GM21825 (cell line): ENCODE data around the gene ZSWIM5.
"Not testable (repeated sequence)": the region's sequence is repeated elsewhere in the genome, so short reads cannot be mapped to it uniquely, and the experiment has no call there.

ENCODE experiments used
- ATAC-seq: cut with Tn5 transposase; IDR thresholded peaks from one replicate; pipeline ENCODE4 v1.9.1; 2021; ENCODE audit warnings: mild to moderate bottlenecking, moderate library complexity; ENCODE audit not compliant: unreplicated experiment

ZSWIM5 gene

GRCh38 chr1:45008516-45008915 lies 197.9 kb downstream of the ZSWIM5 start:
- ATAC-seq = no peak

DNA sequence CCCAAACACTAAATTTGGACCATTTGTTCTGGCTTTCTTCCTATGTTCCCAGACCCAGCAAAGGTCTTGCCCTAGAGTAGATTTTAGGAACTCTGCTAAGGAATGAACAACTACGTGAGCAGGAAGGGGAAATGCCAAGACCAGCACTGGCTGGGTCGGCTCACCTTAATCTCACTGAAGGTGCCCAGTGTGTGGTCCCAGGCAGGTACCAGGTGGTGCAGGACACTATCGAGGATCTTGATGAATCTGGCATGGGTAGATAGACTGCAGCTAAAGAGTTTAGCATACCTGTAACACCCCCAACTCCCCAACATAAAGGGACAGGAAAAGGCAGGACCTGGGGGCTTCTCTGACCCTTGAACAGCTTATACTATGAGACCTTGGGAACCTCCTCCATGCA lies 198.3 kb downstream of the ZSWIM5 start:
- ATAC-seq = no peak

- no peak for ATAC-seq
These were observed 199.1 kb downstream of the ZSWIM5 start for GRCh38 chr1:45007311-45007710.

DNA sequence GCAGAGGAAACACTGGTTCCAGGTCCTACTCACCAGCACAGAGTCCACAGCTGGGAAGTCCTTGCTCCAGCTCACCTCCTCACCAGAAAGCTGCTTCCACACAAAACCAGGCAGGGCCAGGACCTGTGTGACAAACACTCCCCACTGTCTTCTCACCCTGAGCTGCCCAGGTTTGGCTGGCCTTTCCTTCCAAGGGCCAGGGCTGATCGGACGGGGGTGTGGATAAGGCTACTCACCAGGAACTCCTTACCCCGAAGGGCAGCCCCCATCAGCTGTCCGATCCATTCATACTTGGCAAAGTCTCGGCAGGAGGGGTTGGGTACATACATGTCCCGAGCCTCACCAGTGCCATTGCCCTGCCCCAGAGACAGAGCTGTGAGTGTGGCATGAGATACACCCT lies 200.6 kb downstream of the ZSWIM5 start:
- no peak for ATAC-seq

- ATAC-seq = no peak
These were observed 202.0 kb downstream of the ZSWIM5 start for GRCh38 chr1:45004281-45004920.

DNA sequence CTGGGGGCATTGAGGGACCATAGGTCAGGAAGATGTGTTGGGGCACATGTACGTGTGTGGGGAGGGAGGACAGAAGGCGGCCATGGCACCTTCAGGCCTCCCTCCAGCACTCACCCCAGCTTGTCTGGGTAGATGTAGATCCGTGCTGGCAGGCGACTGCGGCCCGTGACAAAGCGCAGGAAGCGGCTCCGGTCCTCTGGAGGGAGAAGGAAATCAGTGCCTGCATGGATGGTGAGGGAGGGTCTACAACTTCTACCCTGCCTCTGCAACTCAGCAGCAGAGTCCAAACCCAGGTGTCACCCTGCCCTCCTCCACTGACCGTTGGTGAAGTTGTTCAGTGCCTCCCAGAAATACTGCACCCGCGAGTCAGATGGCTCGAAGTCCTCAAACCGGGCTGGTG lies 202.7 kb downstream of the ZSWIM5 start:
- no peak for ATAC-seq

DNA sequence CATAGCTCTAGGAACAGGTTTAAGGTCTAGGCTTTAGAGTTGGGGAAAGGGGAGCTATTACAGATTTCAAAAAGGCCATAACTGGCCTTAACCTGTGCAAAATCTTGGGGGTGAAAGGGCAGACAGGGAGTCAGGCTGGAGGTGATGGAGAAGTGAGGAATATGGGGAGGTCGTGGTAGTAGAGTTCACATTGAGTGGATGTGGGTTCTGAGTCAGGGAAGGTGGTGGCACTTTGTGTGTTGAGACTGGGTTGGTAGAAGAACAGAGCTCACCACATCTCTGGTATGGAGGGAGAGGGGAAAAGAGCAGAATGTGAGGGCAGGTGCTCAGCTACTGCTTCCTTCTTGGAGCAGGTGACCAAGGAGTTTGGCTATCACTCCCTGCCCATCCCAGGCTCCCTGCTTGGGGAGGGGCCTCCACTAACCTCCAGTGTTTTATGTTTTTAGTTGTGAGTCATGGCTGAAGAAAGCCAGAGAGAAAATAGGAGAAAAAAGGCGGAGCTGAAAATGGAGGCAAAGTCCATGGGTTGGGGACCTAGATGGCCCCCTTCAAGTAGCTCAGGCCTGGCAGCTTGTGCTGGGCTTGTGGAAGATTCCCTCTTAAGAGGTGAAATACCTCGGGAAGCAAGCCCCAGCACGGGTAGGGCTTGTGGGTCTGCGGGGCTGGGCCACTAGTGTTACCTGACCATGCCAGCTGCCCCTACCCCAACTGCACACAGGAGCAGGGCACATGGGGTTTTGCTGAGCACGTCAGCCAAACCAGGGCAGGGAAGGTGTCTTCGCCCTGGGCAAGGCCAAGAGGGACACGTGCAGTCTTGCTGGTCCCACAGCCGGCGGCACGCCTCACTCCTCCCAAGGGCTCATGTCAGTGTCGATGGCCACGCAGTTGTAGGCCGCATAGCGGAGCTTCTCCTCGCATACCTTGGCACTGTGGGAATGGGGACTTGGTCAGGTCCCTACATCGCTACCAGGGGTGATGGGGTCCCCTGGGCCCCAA lies 203.5 kb downstream of the ZSWIM5 start:
- ATAC-seq = no peak

DNA sequence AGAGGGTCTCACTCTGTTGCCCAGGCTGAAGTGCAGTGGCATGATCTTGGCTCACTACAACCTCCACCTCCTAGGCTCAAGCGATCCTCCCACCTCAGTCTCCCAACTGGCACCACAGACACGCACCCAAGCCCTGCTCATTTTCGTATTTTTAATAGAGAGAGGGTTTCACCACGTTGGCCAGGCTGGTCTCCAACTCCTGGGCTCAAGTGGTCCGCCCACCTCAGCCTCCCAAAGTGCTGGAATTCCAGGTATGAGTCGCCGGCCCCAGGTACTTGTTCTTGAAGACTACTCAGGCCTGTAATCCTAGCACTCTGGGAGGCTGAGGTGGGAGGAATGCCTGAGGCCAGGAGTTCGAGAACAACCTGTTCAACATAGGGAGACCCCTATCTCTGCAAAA lies 204.8 kb downstream of the ZSWIM5 start:
- ATAC-seq = not testable (repeated sequence)

DNA sequence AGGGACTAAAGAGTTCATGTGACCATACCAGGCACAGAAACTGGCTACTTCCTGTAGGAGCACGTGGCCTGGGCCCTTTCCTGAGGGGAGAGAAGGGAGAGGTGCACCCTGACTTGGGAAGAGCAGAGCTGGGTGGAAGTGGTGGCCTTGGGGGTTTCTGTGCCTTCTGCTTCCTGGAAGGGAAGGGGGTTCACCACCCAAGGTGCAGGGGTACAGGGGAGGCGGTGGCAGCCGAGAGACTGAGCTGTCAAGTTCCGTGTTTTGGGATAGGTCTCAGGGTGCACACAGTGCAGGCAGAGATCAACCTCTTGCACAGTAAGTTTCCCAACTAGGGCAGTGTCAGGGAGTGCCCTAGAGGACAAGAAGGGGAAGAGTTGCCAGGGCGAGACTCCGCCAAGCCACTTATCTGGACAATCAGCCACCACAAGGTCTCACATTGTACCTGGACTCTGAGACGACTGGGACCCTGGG lies 205.4 kb downstream of the ZSWIM5 start:
- no peak for ATAC-seq

DNA sequence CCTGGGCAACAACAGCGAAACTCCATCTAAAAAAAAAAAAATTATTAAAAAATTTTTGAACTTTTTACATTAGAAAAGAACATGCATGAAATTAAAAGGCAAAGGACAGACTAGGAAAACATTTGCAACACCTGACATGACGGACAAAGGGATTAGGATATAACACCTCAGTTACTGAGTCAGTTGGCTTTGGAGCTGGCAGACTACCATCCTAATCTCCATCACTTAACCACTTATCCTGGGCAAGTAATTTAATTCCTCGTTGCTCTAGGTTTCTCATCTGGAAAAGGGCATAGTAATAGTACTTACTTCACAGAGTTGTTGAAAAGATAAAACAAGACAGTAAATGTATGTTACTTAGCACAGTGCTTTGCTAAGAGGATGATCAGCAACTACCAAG lies 207.2 kb downstream of the ZSWIM5 start:
- ATAC-seq = no peak

DNA sequence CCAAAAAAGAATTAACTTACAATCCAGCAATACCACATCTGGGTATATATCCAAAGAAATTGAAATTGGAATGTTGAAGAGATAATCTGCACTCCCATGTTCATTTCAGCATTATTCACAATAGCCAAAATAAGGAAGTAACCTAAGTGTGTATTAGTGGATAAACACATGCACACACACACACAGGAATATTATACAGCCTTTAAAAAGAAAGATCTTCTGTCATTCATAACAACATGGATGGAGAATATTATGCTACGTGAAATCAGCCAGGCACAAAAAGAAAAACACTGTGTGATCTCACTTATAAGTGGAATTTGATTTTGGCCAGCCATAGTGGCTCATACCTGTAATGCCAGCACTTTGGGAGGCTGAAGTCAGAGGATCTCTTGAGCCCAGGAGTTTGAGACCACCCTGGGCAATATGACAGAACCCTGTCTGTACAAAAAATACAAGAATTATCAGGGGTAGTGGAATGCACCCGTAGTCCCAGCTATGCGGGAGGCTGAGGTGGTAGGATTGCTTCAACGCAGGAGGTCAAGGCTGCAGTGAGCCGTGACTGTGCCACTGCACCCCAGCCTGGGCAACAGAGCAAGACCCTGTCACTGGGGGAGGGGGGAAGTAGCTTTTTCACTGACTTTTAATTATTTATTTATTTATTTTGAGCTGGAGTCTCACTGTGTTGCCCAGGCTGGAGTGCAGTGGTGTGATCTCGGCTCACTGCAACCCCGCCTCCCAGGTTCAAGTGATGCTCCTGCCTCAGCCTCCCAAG lies 210.8 kb downstream of the ZSWIM5 start:
- ATAC-seq = no peak

- no peak for ATAC-seq
These were observed 212.0 kb downstream of the ZSWIM5 start for GRCh38 chr1:44994309-44994898.

DNA sequence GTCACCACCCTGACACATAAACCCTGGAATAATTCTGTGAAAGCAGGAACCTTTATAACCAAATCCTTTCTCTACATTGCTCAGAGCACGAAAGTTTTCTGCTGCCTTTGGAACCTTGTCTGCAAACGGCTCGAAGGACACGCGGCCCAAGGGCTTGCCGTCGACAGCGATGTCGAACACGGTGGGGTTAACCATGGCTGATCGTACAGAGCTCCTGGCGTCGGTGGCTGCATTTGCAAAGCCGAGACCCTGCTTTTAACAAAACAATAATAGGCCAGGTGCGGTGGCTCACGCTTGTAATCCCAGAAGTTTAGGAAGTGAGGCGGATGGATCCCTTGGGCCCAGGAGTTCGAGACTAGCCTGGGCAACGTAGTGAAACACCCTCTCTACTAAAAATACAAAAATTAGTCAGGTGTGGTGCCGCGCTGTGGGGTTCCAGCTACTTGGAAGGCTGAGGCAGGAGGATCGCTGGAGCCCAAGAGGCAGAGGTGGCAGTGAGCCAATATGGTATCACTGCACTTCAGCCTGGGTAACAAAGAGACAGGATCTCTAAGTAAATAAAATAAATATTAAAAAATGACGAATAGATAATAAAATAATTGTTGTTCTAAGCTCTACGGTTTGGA lies 217.8 kb downstream of the ZSWIM5 start:
- no peak for ATAC-seq

- no peak for ATAC-seq
These were observed 220.6 kb downstream of the ZSWIM5 start for GRCh38 chr1:44985747-44986359.

- ATAC-seq = not testable (repeated sequence)
These were observed 229.0 kb downstream of the ZSWIM5 start for GRCh38 chr1:44977372-44977771.

DNA sequence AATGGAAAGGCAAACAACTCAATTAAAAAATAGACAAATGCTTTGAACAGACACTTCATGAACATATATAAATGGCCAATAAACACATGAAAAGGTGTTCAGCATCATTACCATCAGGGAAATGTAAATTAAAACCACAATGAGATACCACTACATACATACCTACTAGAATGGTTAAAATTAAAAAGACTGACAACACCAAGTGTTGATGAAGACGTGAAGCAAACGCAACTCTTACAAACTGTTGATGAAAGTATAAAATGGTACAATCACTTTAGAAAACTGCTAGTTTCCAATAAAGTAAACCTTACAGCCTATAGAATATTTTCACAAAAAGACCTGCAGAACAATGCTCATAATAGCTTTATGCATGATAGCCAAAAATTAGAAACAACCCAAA lies 230.2 kb downstream of the ZSWIM5 start:
- ATAC-seq = no peak

GRCh38 chr1:44973645-44974044 lies 232.8 kb downstream of the ZSWIM5 start:
- no peak for ATAC-seq

GRCh38 chr1:44970317-44970716 lies 236.1 kb downstream of the ZSWIM5 start:
- no peak for ATAC-seq
